ENCODE results near the gene NUP98. TPM values are rescaled to one million over a fixed set of nuclear protein-coding genes. Genes with fewer than 3 reads are reported as not detected.
A peak's percentile ranks its signal among the peaks of the same experiment; 100 is the strongest.

The NUP98 gene
- 82.8 TPM for polyA plus RNA-seq (2013, experiment 1 of 4)
- polyA plus RNA-seq (2013, experiment 2 of 4): 85.4 TPM
- polyA plus RNA-seq (2013, experiment 3 of 4): 70.1 TPM
- 71.7 TPM for polyA plus RNA-seq (2013, experiment 4 of 4)

GRCh38 chr11:3797329-3798090 is at the start of gene NUP98:
NUP98 (minus strand) TSS chr11:3797554; CDS start chr11:3782117, 15,437 bp downstream.
- WGBS, 2 experiments: 0% methylated on average over 86 of the region's 86 CpGs

GRCh38 chr11:3845670-3846069 is 48.3 kb upstream of the NUP98 start:
- no peak overlapping the region for H3K4me3 ChIP-seq (ENCODE audit: insufficient read depth, low read depth, low read length)
- no peaks in the 10 kb centered on the region for H3K4me1 ChIP-seq (ENCODE audit: control insufficient read depth, insufficient read depth, low read length)
- 80 to 88% methylated on average over 3 of the region's 3 CpGs for WGBS, 2 experiments
- H3K36me3 ChIP-seq (ENCODE audit: control insufficient read depth, insufficient read depth, low read length): no peaks in the 10 kb centered on the region
- H3K9me3 ChIP-seq (ENCODE audit: control insufficient read depth, low read length): no peaks in the 10 kb centered on the region
- H3K27ac ChIP-seq (ENCODE audit: insufficient read depth, low read depth, low read length, poor library complexity, severe bottlenecking): no peak overlapping the region
- no peaks in the 10 kb centered on the region for H3K27me3 ChIP-seq (ENCODE audit: control insufficient read depth, insufficient read depth, low read length, poor library complexity, severe bottlenecking)

More at GRCh38 chr11:3797329-3798090, at the start of gene NUP98:
- Histone ChIP-seq H3K36me3 (ENCODE audit: control insufficient read depth, insufficient read depth, low read length) (peaks cover 11% of the 10 kb centered on the region), H3K27me3 (ENCODE audit: control insufficient read depth, insufficient read depth, low read length, poor library complexity, severe bottlenecking) (no peaks in the 10 kb centered on the region), H3K4me1 (ENCODE audit: control insufficient read depth, insufficient read depth, low read length) (peaks cover 9% of the 10 kb centered on the region), H3K27ac (ENCODE audit: insufficient read depth, low read depth, low read length, poor library complexity, severe bottlenecking) (peak within 1 kb of the TSS; percentile 94), H3K4me3 (ENCODE audit: insufficient read depth, low read depth, low read length) (peak within 1 kb of the TSS; percentile 99), H3K9me3 (ENCODE audit: control insufficient read depth, low read length) (no peaks in the 10 kb centered on the region)

- H3K27ac ChIP-seq (ENCODE audit: insufficient read depth, low read depth, low read length, poor library complexity, severe bottlenecking): no peak overlapping the region
- peaks cover under 1% of the 10 kb centered on the region for H3K4me1 ChIP-seq (ENCODE audit: control insufficient read depth, insufficient read depth, low read length)
- no peaks in the 10 kb centered on the region for H3K9me3 ChIP-seq (ENCODE audit: control insufficient read depth, low read length)
- no peaks in the 10 kb centered on the region for H3K36me3 ChIP-seq (ENCODE audit: control insufficient read depth, insufficient read depth, low read length)
- no peak overlapping the region for H3K4me3 ChIP-seq (ENCODE audit: insufficient read depth, low read depth, low read length)
- no peaks in the 10 kb centered on the region for H3K27me3 ChIP-seq (ENCODE audit: control insufficient read depth, insufficient read depth, low read length, poor library complexity, severe bottlenecking)
- 85 to 98% methylated on average over 1 of the region's 1 CpG for WGBS, 2 experiments
Measured at GRCh38 chr11:3845246-3845645, 47.9 kb upstream of the NUP98 start.

DNA sequence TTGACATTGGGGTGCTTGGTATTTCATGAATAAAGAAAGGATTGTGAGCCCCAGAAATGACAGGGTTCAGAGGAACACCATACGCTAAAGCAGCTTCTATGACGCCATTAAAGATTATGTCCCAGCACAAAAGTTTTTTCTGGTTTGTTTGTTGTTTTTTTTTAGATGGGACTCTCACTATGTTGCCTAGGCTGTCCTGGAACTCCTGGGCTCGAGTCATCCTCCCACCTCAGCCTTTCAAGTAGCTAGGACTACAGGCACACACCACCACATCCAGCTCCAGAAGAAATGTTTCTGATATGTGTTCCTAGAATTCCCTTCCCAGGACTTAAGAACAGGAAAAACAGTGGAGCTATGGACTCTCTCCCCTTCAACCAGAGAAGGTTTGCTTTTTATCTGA is 46.0 kb upstream of the NUP98 start:
- no peak overlapping the region for H3K27ac ChIP-seq (ENCODE audit: insufficient read depth, low read depth, low read length, poor library complexity, severe bottlenecking)
- H3K9me3 ChIP-seq (ENCODE audit: control insufficient read depth, low read length): no peaks in the 10 kb centered on the region
- WGBS, 2 experiments: 88 to 100% methylated on average over 3 of the region's 3 CpGs

GRCh38 chr11:3841426-3842350 is 44.3 kb upstream of the NUP98 start:
- Histone ChIP-seq H3K4me1 (ENCODE audit: control insufficient read depth, insufficient read depth, low read length) (peaks cover 8% of the 10 kb centered on the region), H3K27me3 (ENCODE audit: control insufficient read depth, insufficient read depth, low read length, poor library complexity, severe bottlenecking) (no peaks in the 10 kb centered on the region), H3K9me3 (ENCODE audit: control insufficient read depth, low read length) (no peaks in the 10 kb centered on the region), H3K27ac (ENCODE audit: insufficient read depth, low read depth, low read length, poor library complexity, severe bottlenecking) (peak overlapping the region; percentile 36), H3K4me3 (ENCODE audit: insufficient read depth, low read depth, low read length) (peak overlapping the region; percentile 78), H3K36me3 (ENCODE audit: control insufficient read depth, insufficient read depth, low read length) (no peaks in the 10 kb centered on the region)
- 24 to 25% methylated on average over 43 of the region's 44 CpGs for WGBS, 2 experiments

More for the DNA sequence above, 46.0 kb upstream of the NUP98 start:
- H3K4me3 ChIP-seq (ENCODE audit: insufficient read depth, low read depth, low read length): no peak overlapping the region
- H3K27me3 ChIP-seq (ENCODE audit: control insufficient read depth, insufficient read depth, low read length, poor library complexity, severe bottlenecking): no peaks in the 10 kb centered on the region
- no peaks in the 10 kb centered on the region for H3K36me3 ChIP-seq (ENCODE audit: control insufficient read depth, insufficient read depth, low read length)
- H3K4me1 ChIP-seq (ENCODE audit: control insufficient read depth, insufficient read depth, low read length): peaks cover 8% of the 10 kb centered on the region

DNA sequence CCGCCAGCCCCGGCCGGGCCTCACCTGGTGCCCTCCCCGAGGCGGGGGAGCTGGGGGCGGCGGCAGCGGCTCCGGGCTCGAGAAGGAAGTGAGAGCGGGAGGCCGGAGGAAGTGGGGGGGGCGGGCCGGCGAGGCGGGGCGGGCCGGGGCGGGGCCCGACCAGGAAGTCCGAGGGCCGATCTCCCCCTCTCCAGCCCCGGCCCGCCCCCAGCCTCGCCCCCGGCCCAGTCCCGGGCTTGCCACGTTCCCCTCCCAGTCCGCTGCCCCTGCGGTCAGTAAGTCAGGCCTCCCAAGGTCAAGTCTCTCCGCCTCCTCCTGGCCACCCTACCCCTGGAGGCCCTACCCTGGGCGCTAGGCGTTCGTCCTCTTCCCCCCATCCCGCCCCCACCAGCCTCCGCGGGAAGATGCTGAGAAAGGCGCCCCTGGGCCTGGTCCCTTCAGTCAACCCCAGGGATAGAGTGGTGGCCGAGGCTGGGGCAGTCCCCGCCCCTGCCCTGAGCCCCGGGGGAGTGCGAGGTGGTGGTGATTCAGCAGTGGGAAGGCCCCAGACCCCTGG is 43.6 kb upstream of the NUP98 start, which contains the start of gene RHOG:
TSS of gene RHOG (minus strand) at position 90 of the 556 bp plus-strand sequence. CDS start 12,821 bp downstream, outside the sequence.
- Histone ChIP-seq H3K9me3 (ENCODE audit: control insufficient read depth, low read length) (no peaks in the 10 kb centered on the region), H3K27me3 (ENCODE audit: control insufficient read depth, insufficient read depth, low read length, poor library complexity, severe bottlenecking) (no peaks in the 10 kb centered on the region), H3K27ac (ENCODE audit: insufficient read depth, low read depth, low read length, poor library complexity, severe bottlenecking) (peak within 1 kb of the TSS; percentile 36), H3K36me3 (ENCODE audit: control insufficient read depth, insufficient read depth, low read length) (no peaks in the 10 kb centered on the region), H3K4me1 (ENCODE audit: control insufficient read depth, insufficient read depth, low read length) (peaks cover 8% of the 10 kb centered on the region), H3K4me3 (ENCODE audit: insufficient read depth, low read depth, low read length) (peak within 1 kb of the TSS; percentile 78)
- WGBS, 2 experiments: 0% methylated on average over 35 to 41 of the region's 42 CpGs

GRCh38 chr11:3840004-3840869 is 42.9 kb upstream of the NUP98 start:
- no peaks in the 10 kb centered on the region for H3K27me3 ChIP-seq (ENCODE audit: control insufficient read depth, insufficient read depth, low read length, poor library complexity, severe bottlenecking)
- WGBS, 2 experiments: 3 to 4% methylated on average over 46 of the region's 46 CpGs
- H3K9me3 ChIP-seq (ENCODE audit: control insufficient read depth, low read length): no peaks in the 10 kb centered on the region
- peak overlapping the region; percentile 78 for H3K4me3 ChIP-seq (ENCODE audit: insufficient read depth, low read depth, low read length)
- no peaks in the 10 kb centered on the region for H3K36me3 ChIP-seq (ENCODE audit: control insufficient read depth, insufficient read depth, low read length)
- H3K27ac ChIP-seq (ENCODE audit: insufficient read depth, low read depth, low read length, poor library complexity, severe bottlenecking): peak overlapping the region; percentile 2
- H3K4me1 ChIP-seq (ENCODE audit: control insufficient read depth, insufficient read depth, low read length): peaks cover 8% of the 10 kb centered on the region

GRCh38 chr11:3838504-3838903 is 41.1 kb upstream of the NUP98 start:
- 96 to 98% methylated on average over 2 of the region's 2 CpGs for WGBS, 2 experiments

GRCh38 chr11:3837793-3838192 is 40.4 kb upstream of the NUP98 start:
- Histone ChIP-seq H3K27ac (ENCODE audit: insufficient read depth, low read depth, low read length, poor library complexity, severe bottlenecking) (no peak overlapping the region), H3K36me3 (ENCODE audit: control insufficient read depth, insufficient read depth, low read length) (no peaks in the 10 kb centered on the region)
- 87 to 91% methylated on average over 1 of the region's 1 CpG for WGBS, 2 experiments

More at GRCh38 chr11:3838504-3838903, 41.1 kb upstream of the NUP98 start:
- no peaks in the 10 kb centered on the region for H3K27me3 ChIP-seq (ENCODE audit: control insufficient read depth, insufficient read depth, low read length, poor library complexity, severe bottlenecking)
- peaks cover 8% of the 10 kb centered on the region for H3K4me1 ChIP-seq (ENCODE audit: control insufficient read depth, insufficient read depth, low read length)
- no peaks in the 10 kb centered on the region for H3K9me3 ChIP-seq (ENCODE audit: control insufficient read depth, low read length)
- H3K36me3 ChIP-seq (ENCODE audit: control insufficient read depth, insufficient read depth, low read length): no peaks in the 10 kb centered on the region
- H3K4me3 ChIP-seq (ENCODE audit: insufficient read depth, low read depth, low read length): no peak overlapping the region
- H3K27ac ChIP-seq (ENCODE audit: insufficient read depth, low read depth, low read length, poor library complexity, severe bottlenecking): no peak overlapping the region

More at GRCh38 chr11:3837793-3838192, 40.4 kb upstream of the NUP98 start:
- Histone ChIP-seq H3K9me3 (ENCODE audit: control insufficient read depth, low read length) (no peaks in the 10 kb centered on the region), H3K4me1 (ENCODE audit: control insufficient read depth, insufficient read depth, low read length) (peaks cover 8% of the 10 kb centered on the region), H3K4me3 (ENCODE audit: insufficient read depth, low read depth, low read length) (no peak overlapping the region), H3K27me3 (ENCODE audit: control insufficient read depth, insufficient read depth, low read length, poor library complexity, severe bottlenecking) (no peaks in the 10 kb centered on the region)
